ENCODE results near the gene FAM222A. TPM values are rescaled to one million over a fixed set of nuclear protein-coding genes. Genes with fewer than 3 reads are reported as not detected.

Gene FAM222A
- polyA plus RNA-seq, 1 donor (not counting 4 experiments of a cell fraction or from before 2014, with no cell fraction given) = 0.05 TPM

GRCh38 chr12:109722721-109723094 is 9.1 kb downstream of the FAM222A start:
- Histone ChIP-seq H3K27ac (ENCODE audit: control insufficient read depth, insufficient read depth, low read length) (no peak overlapping the region), H2AFZ (ENCODE audit: control insufficient read depth, low read length) (no peak overlapping the region), H3K79me2 (ENCODE audit: control insufficient read depth, insufficient read depth, low read length) (no peaks in the 10 kb centered on the region), H3K4me3 (ENCODE audit: control insufficient read depth in 2 of 3, extremely low read depth in 1 of 3, insufficient read depth in 2 of 3, low read depth in 1 of 3, low read length in 3 of 3) (no peak overlapping the region), H3K4me1 (ENCODE audit: control insufficient read depth, extremely low read depth, insufficient read depth, low read length) (peaks cover 3% of the 10 kb centered on the region), H3K9ac (ENCODE audit: control insufficient read depth, extremely low read depth, insufficient read depth, low read length) (no peak overlapping the region), H3K4me2 (ENCODE audit: control insufficient read depth, extremely low read depth, insufficient read depth, low read depth, low read length) (no peak overlapping the region), H3K36me3 (ENCODE audit: control insufficient read depth in 2 of 2, extremely low read depth in 1 of 2, insufficient read depth in 2 of 2, low read length in 2 of 2) (no peaks in the 10 kb centered on the region), H3K9me3 (ENCODE audit: control insufficient read depth, low read depth, low read length) (no peaks in the 10 kb centered on the region), H3K27me3 (ENCODE audit: control insufficient read depth, extremely low read depth, insufficient read depth, low read length) (peaks cover 54% of the 10 kb centered on the region), H3K9me1 (ENCODE audit: control insufficient read depth, extremely low read depth, insufficient read depth, low read length) (no peaks in the 10 kb centered on the region), H4K20me1 (ENCODE audit: control insufficient read depth, extremely low read depth, insufficient read depth, low read length) (peaks cover 3% of the 10 kb centered on the region)
- dilution Hi-C loops (cut with MboI; ENCODE audit: extremely low pct_ligation_motif_present, low sequenced_read_pairs) = no loop called here
- FAIRE-seq (no peak), DNase-seq (ENCODE audit: low read depth, low spot score) (no peak)
- TF ChIP-seq EZH2 (IDR thresholded peaks at IDR 0.05; ENCODE audit: low read length) = no peak
- TF ChIP-seq CTCF (optimal IDR thresholded peaks at IDR 0.05 in 1 of 3, IDR thresholded peaks at IDR 0.05 in 1 of 3, conservative IDR thresholded peaks at IDR 0.05 in 1 of 3; ENCODE audit: extremely low read depth in 1 of 3, insufficient read depth in 2 of 3, low read length in 3 of 3) = no peak

DNA sequence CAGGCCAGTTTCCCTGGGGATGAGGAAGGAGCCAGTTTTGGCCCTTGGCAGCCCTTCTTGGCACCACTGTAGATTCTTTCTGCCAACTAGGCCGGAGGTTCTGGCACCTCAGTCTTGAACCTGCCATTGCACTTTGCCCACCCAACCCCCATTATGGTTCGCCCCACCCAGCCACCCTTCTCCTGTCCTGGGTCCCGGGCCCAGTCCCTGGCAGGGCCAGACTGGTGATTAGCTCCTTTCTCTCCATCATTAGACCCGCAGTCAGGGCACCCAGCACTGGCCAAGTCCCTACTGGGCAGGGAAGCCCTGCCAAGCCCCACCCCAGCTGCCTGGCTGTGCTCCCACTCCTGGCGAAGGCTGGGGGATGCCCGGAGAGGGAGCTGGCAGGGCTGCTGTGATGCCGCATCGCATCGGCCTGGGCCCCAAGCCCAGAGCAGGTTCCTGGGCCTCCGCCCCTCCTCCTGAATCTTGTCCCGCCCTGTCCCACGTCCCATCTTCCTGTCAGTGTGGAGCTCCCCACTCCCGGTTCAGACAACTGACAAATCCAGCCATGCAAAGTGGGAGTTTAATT is 9.8 kb downstream of the FAM222A start:
- Histone ChIP-seq H3K79me2 (ENCODE audit: control insufficient read depth, insufficient read depth, low read length) (no peaks in the 10 kb centered on the region), H3K27ac (ENCODE audit: control insufficient read depth, insufficient read depth, low read length) (no peak overlapping the region), H3K4me3 (ENCODE audit: control insufficient read depth in 2 of 3, extremely low read depth in 1 of 3, insufficient read depth in 2 of 3, low read depth in 1 of 3, low read length in 3 of 3) (no peak overlapping the region), H3K27me3 (ENCODE audit: control insufficient read depth, extremely low read depth, insufficient read depth, low read length) (peaks cover 52% of the 10 kb centered on the region), H3K9ac (ENCODE audit: control insufficient read depth, extremely low read depth, insufficient read depth, low read length) (no peak overlapping the region), H3K4me1 (ENCODE audit: control insufficient read depth, extremely low read depth, insufficient read depth, low read length) (peaks cover 3% of the 10 kb centered on the region), H3K4me2 (ENCODE audit: control insufficient read depth, extremely low read depth, insufficient read depth, low read depth, low read length) (no peak overlapping the region), H4K20me1 (ENCODE audit: control insufficient read depth, extremely low read depth, insufficient read depth, low read length) (no peaks in the 10 kb centered on the region), H3K9me1 (ENCODE audit: control insufficient read depth, extremely low read depth, insufficient read depth, low read length) (no peaks in the 10 kb centered on the region), H3K9me3 (ENCODE audit: control insufficient read depth, low read depth, low read length) (no peaks in the 10 kb centered on the region), H2AFZ (ENCODE audit: control insufficient read depth, low read length) (no peak overlapping the region), H3K36me3 (ENCODE audit: control insufficient read depth in 2 of 2, extremely low read depth in 1 of 2, insufficient read depth in 2 of 2, low read length in 2 of 2) (no peaks in the 10 kb centered on the region)
- TF ChIP-seq EZH2 (IDR thresholded peaks at IDR 0.05; ENCODE audit: low read length) (no peak), CTCF (optimal IDR thresholded peaks at IDR 0.05 in 1 of 3, IDR thresholded peaks at IDR 0.05 in 1 of 3, conservative IDR thresholded peaks at IDR 0.05 in 1 of 3; ENCODE audit: extremely low read depth in 1 of 3, insufficient read depth in 2 of 3, low read length in 3 of 3) (no peak)
- dilution Hi-C loops (cut with MboI; ENCODE audit: extremely low pct_ligation_motif_present, low sequenced_read_pairs) = no loop called here
- FAIRE-seq (no peak), DNase-seq (ENCODE audit: low read depth, low spot score) (no peak)

Data from keratinocyte (primary cell).